MM.1S (cell line): ENCODE measurements around the gene CD1C.
"Not testable (repeated sequence)": the region's sequence is repeated elsewhere in the genome, so short reads cannot be mapped to it uniquely, and the experiment has no call there.

Source experiments
- DNase-seq: peaks from one replicate; pipeline ENCODE4 v3.0.0-alpha.2; 2015
- H2AFZ ChIP-seq: fragments of 300-600 bp; sonication (generic); 2 replicates; pipeline ENCODE4 v1.6.0; 2016; ENCODE audit warnings: antibody characterized with exemption, low read length
- H3F3A ChIP-seq: fragments of 300-600 bp; sonication (generic); 2 replicates; pipeline ENCODE4 v1.6.1; 2016; ENCODE audit warnings: mild to moderate bottlenecking, antibody characterized with exemption, low read length, moderate library complexity, mixed read lengths; ENCODE audit not compliant: insufficient read depth
- H3K27ac ChIP-seq: fragments of 300-600 bp; sonication (generic); 2 replicates; pipeline ENCODE4 v1.5.1; 2016; ENCODE audit warnings: mild to moderate bottlenecking, low read length
- H3K27me3 ChIP-seq: fragments of 300-600 bp; sonication (generic); replicated peaks from 2 replicates; pipeline ENCODE4 v1.6.0; 2016; ENCODE audit warnings: low read length; ENCODE audit not compliant: insufficient read depth
- H3K36me3 ChIP-seq: fragments of 300-600 bp; sonication (generic); replicated peaks from 2 replicates; pipeline ENCODE4 v1.6.1; 2016; ENCODE audit warnings: mild to moderate bottlenecking, low read length, mixed read lengths; ENCODE audit not compliant: insufficient read depth
- H3K4me1 ChIP-seq: fragments of 300-600 bp; sonication (generic); 2 replicates; pipeline ENCODE4 v1.6.1; 2016; ENCODE audit warnings: low read length, mixed read lengths
- H3K4me2 ChIP-seq: fragments of 300-600 bp; sonication (generic); 2 replicates; pipeline ENCODE4 v1.6.0; 2016; ENCODE audit warnings: low read depth, low read length
- H3K4me3 ChIP-seq: fragments of 300-600 bp; sonication (generic); 2 replicates; pipeline ENCODE4 v1.5.1; 2016; ENCODE audit warnings: low read length, mixed read lengths
- H3K79me2 ChIP-seq: fragments of 300-600 bp; sonication (generic); 2 replicates; pipeline ENCODE4 v1.6.1; 2016; ENCODE audit warnings: mixed run types, low read length, mixed read lengths
- H3K9ac ChIP-seq: fragments of 300-600 bp; sonication (generic); 2 replicates; pipeline ENCODE4 v1.6.1; 2016; ENCODE audit warnings: low read length, mixed read lengths
- H3K9me2 ChIP-seq: fragments of 300-600 bp; sonication (generic); replicated peaks from 2 replicates; pipeline ENCODE4 v1.6.1; 2016; ENCODE audit warnings: mild to moderate bottlenecking, low read length, mixed read lengths; ENCODE audit not compliant: insufficient read depth
- H3K9me3 ChIP-seq: fragments of 300-600 bp; sonication (generic); replicated peaks from 2 replicates; pipeline ENCODE4 v1.6.1; 2016; ENCODE audit warnings: mild to moderate bottlenecking, low read length, mixed read lengths; ENCODE audit not compliant: insufficient read depth
- H4K20me1 ChIP-seq: fragments of 300-600 bp; sonication (generic); 2 replicates; pipeline ENCODE4 v1.6.1; 2016; ENCODE audit warnings: mild to moderate bottlenecking, low read length, moderate library complexity, mixed read lengths; ENCODE audit not compliant: insufficient read depth
- CTCF ChIP-seq: fragments of 300-600 bp; sonication (generic); IDR thresholded peaks from 2 replicates; pipeline ENCODE4 v1.5.1; 2016; ENCODE audit warnings: antibody characterized with exemption, low read length, mixed read lengths
- EZH2 ChIP-seq: fragments of 300-600 bp; sonication (generic); optimal IDR thresholded peaks from 2 replicates; pipeline ENCODE3; 2017; ENCODE audit warnings: low read depth, mild to moderate bottlenecking, antibody characterized with exemption, low read length, mixed read lengths
- EZH2phosphoT487 ChIP-seq: fragments of 300-600 bp; sonication (generic); IDR thresholded peaks from 2 replicates; pipeline ENCODE4 v1.6.1; 2018; ENCODE audit warnings: antibody characterized with exemption, low read length

Gene CD1C

GRCh38 chr1:158257888-158258287 lies 31.8 kb upstream of the CD1C start:
- no peaks in the 10 kb centered on the region for H3K4me1 ChIP-seq
- no peak for DNase-seq
- H3K9ac ChIP-seq = no peak overlapping the region
- H3K4me2 ChIP-seq = no peak overlapping the region
- H3K79me2 ChIP-seq = no peaks in the 10 kb centered on the region
- no peak overlapping the region for H3K27ac ChIP-seq
- H3K4me3 ChIP-seq = no peak overlapping the region
- H3K27me3 ChIP-seq = no peaks in the 10 kb centered on the region
- H4K20me1 ChIP-seq = no peaks in the 10 kb centered on the region
- no peak overlapping the region for H2AFZ ChIP-seq
- no peak for TF ChIP-seq CTCF
- no peak for TF ChIP-seq EZH2phosphoT487
- H3K36me3 ChIP-seq = no peaks in the 10 kb centered on the region
- H3K9me3 ChIP-seq = no peaks in the 10 kb centered on the region
- H3F3A ChIP-seq = no peaks in the 10 kb centered on the region
- no peaks in the 10 kb centered on the region for H3K9me2 ChIP-seq

- Histone ChIP-seq H4K20me1 (no peaks in the 10 kb centered on the region), H3K79me2 (no peaks in the 10 kb centered on the region), H3K27me3 (no peaks in the 10 kb centered on the region), H3F3A (no peaks in the 10 kb centered on the region), H3K36me3 (no peaks in the 10 kb centered on the region), H3K4me1 (no peaks in the 10 kb centered on the region), H2AFZ (no peak overlapping the region), H3K4me3 (no peak overlapping the region), H3K9me3 (no peaks in the 10 kb centered on the region), H3K9me2 (no peaks in the 10 kb centered on the region), H3K9ac (no peak overlapping the region), H3K27ac (no peak overlapping the region), H3K4me2 (no peak overlapping the region)
- DNase-seq = no peak
- TF ChIP-seq EZH2phosphoT487 (no peak), CTCF (no peak), EZH2 (no peak)
Observed at GRCh38 chr1:158259117-158259516, 30.6 kb upstream of the CD1C start.

GRCh38 chr1:158272681-158273080 lies 17.0 kb upstream of the CD1C start:
- Histone ChIP-seq H3K36me3 (no peaks in the 10 kb centered on the region), H3K79me2 (no peaks in the 10 kb centered on the region), H3K27me3 (no peaks in the 10 kb centered on the region), H3K9me3 (no peaks in the 10 kb centered on the region), H3F3A (no peaks in the 10 kb centered on the region), H3K4me3 (no peak overlapping the region), H3K9me2 (no peaks in the 10 kb centered on the region), H3K4me2 (no peak overlapping the region), H3K9ac (no peak overlapping the region), H3K4me1 (no peaks in the 10 kb centered on the region), H2AFZ (no peak overlapping the region), H4K20me1 (no peaks in the 10 kb centered on the region), H3K27ac (no peak overlapping the region)
- no peak for TF ChIP-seq CTCF
- no peak for TF ChIP-seq EZH2
- no peak for TF ChIP-seq EZH2phosphoT487
- no peak for DNase-seq

- TF ChIP-seq CTCF = no peak
- no peak for TF ChIP-seq EZH2phosphoT487
- no peak for TF ChIP-seq EZH2
- no peak overlapping the region for H3K4me3 ChIP-seq
- DNase-seq = no peak
- no peak overlapping the region for H2AFZ ChIP-seq
- H3K4me1 ChIP-seq = no peaks in the 10 kb centered on the region
- H3K9me2 ChIP-seq = no peaks in the 10 kb centered on the region
- no peaks in the 10 kb centered on the region for H3K27me3 ChIP-seq
- H3F3A ChIP-seq = no peaks in the 10 kb centered on the region
- H3K9me3 ChIP-seq = no peaks in the 10 kb centered on the region
- H3K36me3 ChIP-seq = no peaks in the 10 kb centered on the region
- H3K4me2 ChIP-seq = no peak overlapping the region
- no peaks in the 10 kb centered on the region for H4K20me1 ChIP-seq
- H3K9ac ChIP-seq = no peak overlapping the region
- H3K79me2 ChIP-seq = no peaks in the 10 kb centered on the region
- H3K27ac ChIP-seq = no peak overlapping the region
Observed at GRCh38 chr1:158274797-158275196, 14.9 kb upstream of the CD1C start.

GRCh38 chr1:158282421-158282820 lies 7.3 kb upstream of the CD1C start:
- not testable (repeated sequence) for H3K9ac ChIP-seq, H3F3A ChIP-seq, H4K20me1 ChIP-seq, H3K4me2 ChIP-seq, H2AFZ ChIP-seq, H3K27me3 ChIP-seq, H3K79me2 ChIP-seq, H3K9me3 ChIP-seq, H3K27ac ChIP-seq, H3K36me3 ChIP-seq, H3K4me1 ChIP-seq, H3K4me3 ChIP-seq, H3K9me2 ChIP-seq, DNase-seq
